OCI-LY1 (cell line): Measurements from ENCODE around the gene EXD2.

Source experiments
- EZH2 ChIP-seq: fragments of 200-600 bp; sonication (generic), shearing (Covaris generic); IDR thresholded peaks from 2 replicates; pipeline ENCODE4 v1.8.0; 2017; ENCODE audit warnings: borderline replicate concordance, mixed run types, mild to moderate bottlenecking, antibody characterized with exemption, low read length, moderate library complexity, mixed read lengths
- TF ChIP-seq, protein P1 (sequence below): fragments of 200-600 bp; sonication (generic), shearing (Covaris generic); IDR thresholded peaks from 2 replicates; pipeline ENCODE4 v1.5.1; 2017; ENCODE audit warnings: mild to moderate bottlenecking, antibody characterized with exemption, low read length, moderate library complexity, mixed read lengths

DNA sequence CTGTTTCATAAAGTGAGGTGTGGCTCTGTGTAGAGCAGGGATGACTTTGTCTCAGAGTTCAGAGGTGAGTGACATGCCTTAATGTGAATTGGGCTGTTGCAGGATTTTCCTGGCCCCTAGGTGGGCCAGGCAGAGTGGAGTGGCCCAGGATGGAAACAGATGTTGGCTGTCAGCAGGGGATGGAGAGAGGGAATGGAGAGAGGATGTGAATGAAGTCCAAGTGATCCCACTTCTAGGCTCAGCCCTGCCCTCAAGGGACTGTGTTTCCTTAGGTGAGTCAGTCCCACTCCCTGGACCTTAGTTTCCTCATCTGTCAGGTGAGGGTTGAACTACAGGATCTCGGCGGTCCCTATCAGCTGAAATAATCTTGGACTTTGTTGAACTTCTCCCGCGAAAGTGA, 76.2 kb downstream of the EXD2 start:
- TF ChIP-seq, protein P1, sequence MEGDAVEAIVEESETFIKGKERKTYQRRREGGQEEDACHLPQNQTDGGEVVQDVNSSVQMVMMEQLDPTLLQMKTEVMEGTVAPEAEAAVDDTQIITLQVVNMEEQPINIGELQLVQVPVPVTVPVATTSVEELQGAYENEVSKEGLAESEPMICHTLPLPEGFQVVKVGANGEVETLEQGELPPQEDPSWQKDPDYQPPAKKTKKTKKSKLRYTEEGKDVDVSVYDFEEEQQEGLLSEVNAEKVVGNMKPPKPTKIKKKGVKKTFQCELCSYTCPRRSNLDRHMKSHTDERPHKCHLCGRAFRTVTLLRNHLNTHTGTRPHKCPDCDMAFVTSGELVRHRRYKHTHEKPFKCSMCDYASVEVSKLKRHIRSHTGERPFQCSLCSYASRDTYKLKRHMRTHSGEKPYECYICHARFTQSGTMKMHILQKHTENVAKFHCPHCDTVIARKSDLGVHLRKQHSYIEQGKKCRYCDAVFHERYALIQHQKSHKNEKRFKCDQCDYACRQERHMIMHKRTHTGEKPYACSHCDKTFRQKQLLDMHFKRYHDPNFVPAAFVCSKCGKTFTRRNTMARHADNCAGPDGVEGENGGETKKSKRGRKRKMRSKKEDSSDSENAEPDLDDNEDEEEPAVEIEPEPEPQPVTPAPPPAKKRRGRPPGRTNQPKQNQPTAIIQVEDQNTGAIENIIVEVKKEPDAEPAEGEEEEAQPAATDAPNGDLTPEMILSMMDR: no peak
- no peak for TF ChIP-seq EZH2
